Measurements from ENCODE around the gene KLF14. TPM values are rescaled to one million over a fixed set of nuclear protein-coding genes. Genes with fewer than 3 reads are reported as not detected.

The KLF14 gene
- total RNA-seq, 1 experiment from 2014 or later: not detected

DNA sequence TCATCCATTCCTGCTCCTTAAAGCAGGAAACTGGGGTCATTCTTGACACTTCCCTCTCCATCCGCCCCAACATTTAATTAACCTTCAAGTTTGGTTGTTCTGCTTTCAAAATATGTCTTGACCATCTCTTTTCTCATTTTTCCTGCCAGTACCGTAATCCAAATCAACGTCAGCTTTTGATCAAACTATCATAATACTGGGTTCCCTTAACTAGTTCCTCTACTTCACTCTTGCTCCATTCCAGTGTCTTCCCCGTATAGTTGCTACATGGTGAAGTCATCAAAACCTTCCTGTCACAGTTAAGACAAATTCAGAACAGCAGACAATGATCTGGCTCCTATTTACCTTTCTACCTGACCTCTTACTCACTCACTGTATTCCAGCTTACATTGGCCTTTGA lies 6.6 kb upstream of the KLF14 start (continued):
- TF ChIP-seq, protein P1, sequence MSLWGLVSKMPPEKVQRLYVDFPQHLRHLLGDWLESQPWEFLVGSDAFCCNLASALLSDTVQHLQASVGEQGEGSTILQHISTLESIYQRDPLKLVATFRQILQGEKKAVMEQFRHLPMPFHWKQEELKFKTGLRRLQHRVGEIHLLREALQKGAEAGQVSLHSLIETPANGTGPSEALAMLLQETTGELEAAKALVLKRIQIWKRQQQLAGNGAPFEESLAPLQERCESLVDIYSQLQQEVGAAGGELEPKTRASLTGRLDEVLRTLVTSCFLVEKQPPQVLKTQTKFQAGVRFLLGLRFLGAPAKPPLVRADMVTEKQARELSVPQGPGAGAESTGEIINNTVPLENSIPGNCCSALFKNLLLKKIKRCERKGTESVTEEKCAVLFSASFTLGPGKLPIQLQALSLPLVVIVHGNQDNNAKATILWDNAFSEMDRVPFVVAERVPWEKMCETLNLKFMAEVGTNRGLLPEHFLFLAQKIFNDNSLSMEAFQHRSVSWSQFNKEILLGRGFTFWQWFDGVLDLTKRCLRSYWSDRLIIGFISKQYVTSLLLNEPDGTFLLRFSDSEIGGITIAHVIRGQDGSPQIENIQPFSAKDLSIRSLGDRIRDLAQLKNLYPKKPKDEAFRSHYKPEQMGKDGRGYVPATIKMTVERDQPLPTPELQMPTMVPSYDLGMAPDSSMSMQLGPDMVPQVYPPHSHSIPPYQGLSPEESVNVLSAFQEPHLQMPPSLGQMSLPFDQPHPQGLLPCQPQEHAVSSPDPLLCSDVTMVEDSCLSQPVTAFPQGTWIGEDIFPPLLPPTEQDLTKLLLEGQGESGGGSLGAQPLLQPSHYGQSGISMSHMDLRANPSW (CRISPR knock-in tag; conservative IDR thresholded peaks at IDR 0.05; ENCODE audit: low read depth): no peak
- no peak for TF ChIP-seq NR2C2 (CRISPR knock-in tag; IDR thresholded peaks at IDR 0.05)

DNA sequence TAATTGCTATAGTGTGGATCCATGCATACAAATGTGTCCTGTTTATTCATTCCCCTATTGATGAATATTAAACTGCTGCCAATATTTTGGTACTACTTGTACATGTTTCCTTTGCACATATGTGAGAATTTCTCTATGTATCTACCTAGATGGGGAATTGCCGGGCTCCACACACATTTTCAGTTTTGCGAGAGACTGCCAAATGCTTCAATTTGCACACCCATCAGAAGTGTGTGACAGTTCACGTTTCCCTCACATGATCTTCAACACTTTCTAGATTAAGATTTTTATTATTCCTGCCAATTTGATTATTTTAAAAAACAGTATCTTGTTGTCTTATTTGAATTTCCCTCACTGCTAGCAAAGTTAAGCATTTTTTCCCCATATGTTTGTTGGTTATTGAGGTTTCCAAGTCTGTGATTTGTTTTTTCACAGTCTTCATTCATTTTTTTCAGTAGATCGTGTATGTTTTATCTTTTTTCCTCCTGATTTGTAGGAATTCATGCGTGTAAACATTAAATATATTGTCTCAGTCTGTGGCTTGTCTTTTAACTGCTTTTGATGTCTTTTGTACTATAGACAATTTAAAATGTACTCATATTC lies 2.4 kb upstream of the KLF14 start:
- ATAC-seq (no peak), DNase-seq (ENCODE audit: low spot score) (no peak)
- Mint-ChIP-seq H3K27ac (no peak overlapping the region), H3K36me3 (no peaks in the 10 kb centered on the region), H3K9me3 (no peaks in the 10 kb centered on the region), H3K4me1 (peaks cover 11% of the 10 kb centered on the region), H3K4me3 (no peak overlapping the region), H3K27me3 (ENCODE audit: low read depth) (peaks cover 68% of the 10 kb centered on the region)
- POLR2A ChIA-PET: no interaction called here
- CTCF ChIA-PET: no interaction called here
- no peak for TF ChIP-seq SMAD3 (CRISPR knock-in tag; IDR thresholded peaks at IDR 0.05; ENCODE audit: borderline replicate concordance)
- no peak for TF ChIP-seq CREM (CRISPR knock-in tag; IDR thresholded peaks at IDR 0.05)
- TF ChIP-seq CBFB (CRISPR knock-in tag; IDR thresholded peaks at IDR 0.05; ENCODE audit: low read depth): no peak
- TF ChIP-seq, protein P2, sequence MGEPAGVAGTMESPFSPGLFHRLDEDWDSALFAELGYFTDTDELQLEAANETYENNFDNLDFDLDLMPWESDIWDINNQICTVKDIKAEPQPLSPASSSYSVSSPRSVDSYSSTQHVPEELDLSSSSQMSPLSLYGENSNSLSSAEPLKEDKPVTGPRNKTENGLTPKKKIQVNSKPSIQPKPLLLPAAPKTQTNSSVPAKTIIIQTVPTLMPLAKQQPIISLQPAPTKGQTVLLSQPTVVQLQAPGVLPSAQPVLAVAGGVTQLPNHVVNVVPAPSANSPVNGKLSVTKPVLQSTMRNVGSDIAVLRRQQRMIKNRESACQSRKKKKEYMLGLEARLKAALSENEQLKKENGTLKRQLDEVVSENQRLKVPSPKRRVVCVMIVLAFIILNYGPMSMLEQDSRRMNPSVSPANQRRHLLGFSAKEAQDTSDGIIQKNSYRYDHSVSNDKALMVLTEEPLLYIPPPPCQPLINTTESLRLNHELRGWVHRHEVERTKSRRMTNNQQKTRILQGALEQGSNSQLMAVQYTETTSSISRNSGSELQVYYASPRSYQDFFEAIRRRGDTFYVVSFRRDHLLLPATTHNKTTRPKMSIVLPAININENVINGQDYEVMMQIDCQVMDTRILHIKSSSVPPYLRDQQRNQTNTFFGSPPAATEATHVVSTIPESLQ (CRISPR knock-in tag; IDR thresholded peaks at IDR 0.05): no peak
- TF ChIP-seq, protein P3, sequence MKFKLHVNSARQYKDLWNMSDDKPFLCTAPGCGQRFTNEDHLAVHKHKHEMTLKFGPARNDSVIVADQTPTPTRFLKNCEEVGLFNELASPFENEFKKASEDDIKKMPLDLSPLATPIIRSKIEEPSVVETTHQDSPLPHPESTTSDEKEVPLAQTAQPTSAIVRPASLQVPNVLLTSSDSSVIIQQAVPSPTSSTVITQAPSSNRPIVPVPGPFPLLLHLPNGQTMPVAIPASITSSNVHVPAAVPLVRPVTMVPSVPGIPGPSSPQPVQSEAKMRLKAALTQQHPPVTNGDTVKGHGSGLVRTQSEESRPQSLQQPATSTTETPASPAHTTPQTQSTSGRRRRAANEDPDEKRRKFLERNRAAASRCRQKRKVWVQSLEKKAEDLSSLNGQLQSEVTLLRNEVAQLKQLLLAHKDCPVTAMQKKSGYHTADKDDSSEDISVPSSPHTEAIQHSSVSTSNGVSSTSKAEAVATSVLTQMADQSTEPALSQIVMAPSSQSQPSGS (CRISPR knock-in tag; IDR thresholded peaks at IDR 0.05; ENCODE audit: borderline replicate concordance, low read depth): no peak
- TF ChIP-seq GTF2I (CRISPR knock-in tag; conservative IDR thresholded peaks at IDR 0.05): no peak
- TF ChIP-seq TCF7 (CRISPR knock-in tag; IDR thresholded peaks at IDR 0.05; ENCODE audit: low read depth): no peak
- TF ChIP-seq, protein P4, sequence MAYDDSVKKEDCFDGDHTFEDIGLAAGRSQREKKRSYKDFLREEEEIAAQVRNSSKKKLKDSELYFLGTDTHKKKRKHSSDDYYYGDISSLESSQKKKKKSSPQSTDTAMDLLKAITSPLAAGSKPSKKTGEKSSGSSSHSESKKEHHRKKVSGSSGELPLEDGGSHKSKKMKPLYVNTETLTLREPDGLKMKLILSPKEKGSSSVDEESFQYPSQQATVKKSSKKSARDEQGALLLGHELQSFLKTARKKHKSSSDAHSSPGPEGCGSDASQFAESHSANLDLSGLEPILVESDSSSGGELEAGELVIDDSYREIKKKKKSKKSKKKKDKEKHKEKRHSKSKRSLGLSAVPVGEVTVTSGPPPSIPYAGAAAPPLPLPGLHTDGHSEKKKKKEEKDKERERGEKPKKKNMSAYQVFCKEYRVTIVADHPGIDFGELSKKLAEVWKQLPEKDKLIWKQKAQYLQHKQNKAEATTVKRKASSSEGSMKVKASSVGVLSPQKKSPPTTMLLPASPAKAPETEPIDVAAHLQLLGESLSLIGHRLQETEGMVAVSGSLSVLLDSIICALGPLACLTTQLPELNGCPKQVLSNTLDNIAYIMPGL (CRISPR knock-in tag; IDR thresholded peaks at IDR 0.05): no peak
- TF ChIP-seq, protein P5, sequence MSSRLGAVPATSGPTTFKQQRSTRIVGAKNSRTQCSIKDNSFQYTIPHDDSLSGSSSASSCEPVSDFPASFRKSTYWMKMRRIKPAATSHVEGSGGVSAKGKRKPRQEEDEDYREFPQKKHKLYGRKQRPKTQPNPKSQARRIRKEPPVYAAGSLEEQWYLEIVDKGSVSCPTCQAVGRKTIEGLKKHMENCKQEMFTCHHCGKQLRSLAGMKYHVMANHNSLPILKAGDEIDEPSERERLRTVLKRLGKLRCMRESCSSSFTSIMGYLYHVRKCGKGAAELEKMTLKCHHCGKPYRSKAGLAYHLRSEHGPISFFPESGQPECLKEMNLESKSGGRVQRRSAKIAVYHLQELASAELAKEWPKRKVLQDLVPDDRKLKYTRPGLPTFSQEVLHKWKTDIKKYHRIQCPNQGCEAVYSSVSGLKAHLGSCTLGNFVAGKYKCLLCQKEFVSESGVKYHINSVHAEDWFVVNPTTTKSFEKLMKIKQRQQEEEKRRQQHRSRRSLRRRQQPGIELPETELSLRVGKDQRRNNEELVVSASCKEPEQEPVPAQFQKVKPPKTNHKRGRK (CRISPR knock-in tag; IDR thresholded peaks at IDR 0.05; ENCODE audit: borderline replicate concordance): no peak
- TF ChIP-seq JAZF1 (CRISPR knock-in tag; IDR thresholded peaks at IDR 0.05): no peak
- TF ChIP-seq RELA (CRISPR knock-in tag; IDR thresholded peaks at IDR 0.05; ENCODE audit: borderline replicate concordance): no peak
- TF ChIP-seq ZNF121 (CRISPR knock-in tag; IDR thresholded peaks at IDR 0.05): no peak
- no peak for TF ChIP-seq KAT7 (CRISPR knock-in tag; IDR thresholded peaks at IDR 0.05; ENCODE audit: borderline replicate concordance)
- TF ChIP-seq, protein P6, sequence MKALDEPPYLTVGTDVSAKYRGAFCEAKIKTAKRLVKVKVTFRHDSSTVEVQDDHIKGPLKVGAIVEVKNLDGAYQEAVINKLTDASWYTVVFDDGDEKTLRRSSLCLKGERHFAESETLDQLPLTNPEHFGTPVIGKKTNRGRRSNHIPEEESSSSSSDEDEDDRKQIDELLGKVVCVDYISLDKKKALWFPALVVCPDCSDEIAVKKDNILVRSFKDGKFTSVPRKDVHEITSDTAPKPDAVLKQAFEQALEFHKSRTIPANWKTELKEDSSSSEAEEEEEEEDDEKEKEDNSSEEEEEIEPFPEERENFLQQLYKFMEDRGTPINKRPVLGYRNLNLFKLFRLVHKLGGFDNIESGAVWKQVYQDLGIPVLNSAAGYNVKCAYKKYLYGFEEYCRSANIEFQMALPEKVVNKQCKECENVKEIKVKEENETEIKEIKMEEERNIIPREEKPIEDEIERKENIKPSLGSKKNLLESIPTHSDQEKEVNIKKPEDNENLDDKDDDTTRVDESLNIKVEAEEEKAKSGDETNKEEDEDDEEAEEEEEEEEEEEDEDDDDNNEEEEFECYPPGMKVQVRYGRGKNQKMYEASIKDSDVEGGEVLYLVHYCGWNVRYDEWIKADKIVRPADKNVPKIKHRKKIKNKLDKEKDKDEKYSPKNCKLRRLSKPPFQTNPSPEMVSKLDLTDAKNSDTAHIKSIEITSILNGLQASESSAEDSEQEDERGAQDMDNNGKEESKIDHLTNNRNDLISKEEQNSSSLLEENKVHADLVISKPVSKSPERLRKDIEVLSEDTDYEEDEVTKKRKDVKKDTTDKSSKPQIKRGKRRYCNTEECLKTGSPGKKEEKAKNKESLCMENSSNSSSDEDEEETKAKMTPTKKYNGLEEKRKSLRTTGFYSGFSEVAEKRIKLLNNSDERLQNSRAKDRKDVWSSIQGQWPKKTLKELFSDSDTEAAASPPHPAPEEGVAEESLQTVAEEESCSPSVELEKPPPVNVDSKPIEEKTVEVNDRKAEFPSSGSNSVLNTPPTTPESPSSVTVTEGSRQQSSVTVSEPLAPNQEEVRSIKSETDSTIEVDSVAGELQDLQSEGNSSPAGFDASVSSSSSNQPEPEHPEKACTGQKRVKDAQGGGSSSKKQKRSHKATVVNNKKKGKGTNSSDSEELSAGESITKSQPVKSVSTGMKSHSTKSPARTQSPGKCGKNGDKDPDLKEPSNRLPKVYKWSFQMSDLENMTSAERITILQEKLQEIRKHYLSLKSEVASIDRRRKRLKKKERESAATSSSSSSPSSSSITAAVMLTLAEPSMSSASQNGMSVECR (CRISPR knock-in tag; IDR thresholded peaks at IDR 0.05; ENCODE audit: borderline replicate concordance): no peak
- TF ChIP-seq, protein P7, sequence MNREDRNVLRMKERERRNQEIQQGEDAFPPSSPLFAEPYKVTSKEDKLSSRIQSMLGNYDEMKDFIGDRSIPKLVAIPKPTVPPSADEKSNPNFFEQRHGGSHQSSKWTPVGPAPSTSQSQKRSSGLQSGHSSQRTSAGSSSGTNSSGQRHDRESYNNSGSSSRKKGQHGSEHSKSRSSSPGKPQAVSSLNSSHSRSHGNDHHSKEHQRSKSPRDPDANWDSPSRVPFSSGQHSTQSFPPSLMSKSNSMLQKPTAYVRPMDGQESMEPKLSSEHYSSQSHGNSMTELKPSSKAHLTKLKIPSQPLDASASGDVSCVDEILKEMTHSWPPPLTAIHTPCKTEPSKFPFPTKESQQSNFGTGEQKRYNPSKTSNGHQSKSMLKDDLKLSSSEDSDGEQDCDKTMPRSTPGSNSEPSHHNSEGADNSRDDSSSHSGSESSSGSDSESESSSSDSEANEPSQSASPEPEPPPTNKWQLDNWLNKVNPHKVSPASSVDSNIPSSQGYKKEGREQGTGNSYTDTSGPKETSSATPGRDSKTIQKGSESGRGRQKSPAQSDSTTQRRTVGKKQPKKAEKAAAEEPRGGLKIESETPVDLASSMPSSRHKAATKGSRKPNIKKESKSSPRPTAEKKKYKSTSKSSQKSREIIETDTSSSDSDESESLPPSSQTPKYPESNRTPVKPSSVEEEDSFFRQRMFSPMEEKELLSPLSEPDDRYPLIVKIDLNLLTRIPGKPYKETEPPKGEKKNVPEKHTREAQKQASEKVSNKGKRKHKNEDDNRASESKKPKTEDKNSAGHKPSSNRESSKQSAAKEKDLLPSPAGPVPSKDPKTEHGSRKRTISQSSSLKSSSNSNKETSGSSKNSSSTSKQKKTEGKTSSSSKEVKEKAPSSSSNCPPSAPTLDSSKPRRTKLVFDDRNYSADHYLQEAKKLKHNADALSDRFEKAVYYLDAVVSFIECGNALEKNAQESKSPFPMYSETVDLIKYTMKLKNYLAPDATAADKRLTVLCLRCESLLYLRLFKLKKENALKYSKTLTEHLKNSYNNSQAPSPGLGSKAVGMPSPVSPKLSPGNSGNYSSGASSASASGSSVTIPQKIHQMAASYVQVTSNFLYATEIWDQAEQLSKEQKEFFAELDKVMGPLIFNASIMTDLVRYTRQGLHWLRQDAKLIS (CRISPR knock-in tag; IDR thresholded peaks at IDR 0.05; ENCODE audit: borderline replicate concordance): no peak
